DOHH2 (cell line): ENCODE results near the gene KCTD10.

Experiments
- EZH2phosphoT487 ChIP-seq: fragments of 200-600 bp; sonication (generic); IDR thresholded peaks from 2 replicates; pipeline ENCODE4 v1.6.1; 2017; ENCODE audit warnings: borderline replicate concordance, mild to moderate bottlenecking, antibody characterized with exemption, low read length, moderate library complexity, mixed read lengths
- TF ChIP-seq, protein P1 (sequence below): fragments of 200-600 bp; sonication (generic); IDR thresholded peaks from one replicate; pipeline ENCODE4 v1.5.1; 2014; ENCODE audit warnings: antibody characterized with exemption, mild to moderate bottlenecking, low read depth, low read length; ENCODE audit not compliant: poor library complexity, severe bottlenecking

DNA sequence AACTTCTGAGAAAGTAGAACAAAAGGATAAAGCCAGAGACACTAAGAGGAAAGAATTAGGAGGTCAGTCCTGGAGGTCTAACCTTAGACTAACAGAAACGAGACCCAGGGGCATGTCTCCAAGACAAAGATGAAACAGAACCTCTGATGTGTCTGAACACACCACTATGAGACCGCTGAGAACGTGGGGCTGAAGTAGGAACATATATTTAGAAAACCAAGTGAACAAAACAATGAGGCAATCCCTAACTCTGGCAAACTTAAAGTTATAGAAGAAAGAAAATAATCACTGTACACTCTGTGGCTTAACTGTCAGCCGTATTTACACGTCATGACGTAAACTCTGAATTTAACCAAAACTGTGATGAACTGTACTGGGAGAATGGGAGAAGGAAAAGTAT lies 17.9 kb downstream of the KCTD10 start:
- TF ChIP-seq, protein P1, sequence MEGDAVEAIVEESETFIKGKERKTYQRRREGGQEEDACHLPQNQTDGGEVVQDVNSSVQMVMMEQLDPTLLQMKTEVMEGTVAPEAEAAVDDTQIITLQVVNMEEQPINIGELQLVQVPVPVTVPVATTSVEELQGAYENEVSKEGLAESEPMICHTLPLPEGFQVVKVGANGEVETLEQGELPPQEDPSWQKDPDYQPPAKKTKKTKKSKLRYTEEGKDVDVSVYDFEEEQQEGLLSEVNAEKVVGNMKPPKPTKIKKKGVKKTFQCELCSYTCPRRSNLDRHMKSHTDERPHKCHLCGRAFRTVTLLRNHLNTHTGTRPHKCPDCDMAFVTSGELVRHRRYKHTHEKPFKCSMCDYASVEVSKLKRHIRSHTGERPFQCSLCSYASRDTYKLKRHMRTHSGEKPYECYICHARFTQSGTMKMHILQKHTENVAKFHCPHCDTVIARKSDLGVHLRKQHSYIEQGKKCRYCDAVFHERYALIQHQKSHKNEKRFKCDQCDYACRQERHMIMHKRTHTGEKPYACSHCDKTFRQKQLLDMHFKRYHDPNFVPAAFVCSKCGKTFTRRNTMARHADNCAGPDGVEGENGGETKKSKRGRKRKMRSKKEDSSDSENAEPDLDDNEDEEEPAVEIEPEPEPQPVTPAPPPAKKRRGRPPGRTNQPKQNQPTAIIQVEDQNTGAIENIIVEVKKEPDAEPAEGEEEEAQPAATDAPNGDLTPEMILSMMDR, result no peak
- TF ChIP-seq EZH2phosphoT487, result no peak
